Uterus (tissue), 4 donors: ENCODE results near the gene RBMS3. TPM values are rescaled to one million over a fixed set of nuclear protein-coding genes. Genes with fewer than 3 reads are reported as not detected.

ENCODE experiments used
- DNase-seq, 2 donors: peaks; one replicate each; pipeline ENCODE4 v3.0.0-alpha.2; 2019 to 2020
- H3K27ac ChIP-seq, 2 donors: fragments of 200-600 bp; sonication (generic); 1 replicate in 1 of 2; 2 replicates in 1 of 2; pipeline ENCODE4 v1.5.1; 2016 to 2018
- H3K27me3 ChIP-seq, 2 donors: fragments of 200-600 bp; sonication (generic); one replicate each; pipeline ENCODE4 v1.5.1; 2018 to 2019; ENCODE audit warnings: control low read depth in 1 of 2
- H3K36me3 ChIP-seq, 2 donors: fragments of 200-600 bp; sonication (generic); one replicate each; pipeline ENCODE4 v1.5.1; 2019; ENCODE audit warnings: control low read depth in 1 of 2
- H3K4me1 ChIP-seq, 2 donors: fragments of 200-600 bp; sonication (generic); one replicate each; pipeline ENCODE4 v1.5.1; 2018 to 2019; ENCODE audit warnings: control low read depth in 1 of 2
- H3K4me3 ChIP-seq, 2 donors: fragments of 200-600 bp; sonication (generic); 1 replicate in 1 of 2; 2 replicates in 1 of 2; pipeline ENCODE4 v1.5.1; 2018 to 2019; ENCODE audit warnings: mild to moderate bottlenecking in 1 of 2
- H3K9me3 ChIP-seq, 2 donors: fragments of 200-600 bp; sonication (generic); one replicate each; pipeline ENCODE4 v1.5.1; 2019; ENCODE audit warnings: control low read depth in 1 of 2
- CTCF ChIP-seq, 4 experiments: fragments of 200-600 bp in 2 of 4; fragments of 450-650 bp in 2 of 4; sonication (generic) in 2 of 4; IDR thresholded peaks; one replicate each; pipeline ENCODE4 v1.5.1; 2016 to 2019; ENCODE audit warnings: antibody characterized with exemption in 4 of 4, mild to moderate bottlenecking in 2 of 4, moderate library complexity in 1 of 4
- POLR2A ChIP-seq, 2 donors: fragments of 450-650 bp; IDR thresholded peaks; one replicate each; pipeline ENCODE4 v1.6.1; 2016; ENCODE audit warnings: antibody characterized with exemption in 2 of 2, mild to moderate bottlenecking in 1 of 2, moderate library complexity in 1 of 2
- intact Hi-C: fragments of 100-400 bp; cut with DNase I; formaldehyde crosslinking; loops from one replicate; pipeline ENCODE4 v1.15.1; 2023; ENCODE audit warnings: low total_unique reads
- total RNA-seq, 4 donors: library from RNA; depleted of rRNA in 3 of 4; stranded (reverse); fragments of >200 nt in 3 of 4; gene quantifications; one replicate each; pipeline versions ENCODE4 v1.1.0 to v1.2.4, GENCODE V29; 2014 to 2023
- donor health status: DM: yes; HTN: yes; CAD: no.

The RBMS3 gene
- total RNA-seq, 4 donors from 2014 or later, result 45.9 to 113 (median 75.4) TPM

GRCh38 chr3:29265509-29266072, 15.3 kb upstream of the RBMS3 start:
- no peak for TF ChIP-seq POLR2A (IDR thresholded peaks at IDR 0.05)
- no peak for TF ChIP-seq CTCF (IDR thresholded peaks at IDR 0.05)
- Histone ChIP-seq H3K4me1 (no peaks in the 10 kb centered on the region), H3K36me3 (no peaks in the 10 kb centered on the region), H3K27ac (no peak overlapping the region), H3K27me3 (no peaks in the 10 kb centered on the region), H3K9me3 (no peaks in the 10 kb centered on the region), H3K4me3 (no peak overlapping the region)
- intact Hi-C loops, result no loop called here
- no peak for DNase-seq

GRCh38 chr3:29267226-29267625, 13.6 kb upstream of the RBMS3 start:
- DNase-seq, result no peak
- Histone ChIP-seq H3K27ac (no peak overlapping the region), H3K4me3 (no peak overlapping the region), H3K9me3 (no peaks in the 10 kb centered on the region), H3K27me3 (no peaks in the 10 kb centered on the region), H3K4me1 (no peaks in the 10 kb centered on the region), H3K36me3 (no peaks in the 10 kb centered on the region)
- intact Hi-C loops, result no loop called here
- no peak for TF ChIP-seq CTCF (IDR thresholded peaks at IDR 0.05)
- TF ChIP-seq POLR2A (IDR thresholded peaks at IDR 0.05), result no peak

- Histone ChIP-seq H3K36me3 (no peaks in the 10 kb centered on the region), H3K27me3 (no peaks in the 10 kb centered on the region), H3K4me3 (no peak overlapping the region), H3K9me3 (no peaks in the 10 kb centered on the region), H3K27ac (no peak overlapping the region), H3K4me1 (no peaks in the 10 kb centered on the region)
- intact Hi-C loops, result no loop called here
- TF ChIP-seq POLR2A (IDR thresholded peaks at IDR 0.05), result no peak
- no peak for TF ChIP-seq CTCF (IDR thresholded peaks at IDR 0.05)
- DNase-seq, result no peak
These were observed 12.2 kb upstream of the RBMS3 start for GRCh38 chr3:29268651-29269050.

- H3K9me3 ChIP-seq, result no peaks in the 10 kb centered on the region
- intact Hi-C loops, result no loop called here
- TF ChIP-seq CTCF (IDR thresholded peaks at IDR 0.05) (no peak), POLR2A (IDR thresholded peaks at IDR 0.05) (no peak)
These were observed 10.1 kb upstream of the RBMS3 start for GRCh38 chr3:29270752-29271151.

GRCh38 chr3:29271475-29271874, 9.4 kb upstream of the RBMS3 start:
- no peaks in the 10 kb centered on the region for H3K9me3 ChIP-seq
- no peak overlapping the region for H3K27ac ChIP-seq
- intact Hi-C loops, result no loop called here
- H3K36me3 ChIP-seq, result no peaks in the 10 kb centered on the region
- H3K4me3 ChIP-seq, result no peak overlapping the region
- H3K4me1 ChIP-seq, result no peaks in the 10 kb centered on the region
- H3K27me3 ChIP-seq, result no peaks in the 10 kb centered on the region
- TF ChIP-seq POLR2A (IDR thresholded peaks at IDR 0.05) (no peak), CTCF (IDR thresholded peaks at IDR 0.05) (no peak)
- no peak for DNase-seq

More at GRCh38 chr3:29270752-29271151, 10.1 kb upstream of the RBMS3 start:
- no peak for DNase-seq
- Histone ChIP-seq H3K36me3 (no peaks in the 10 kb centered on the region), H3K4me1 (no peaks in the 10 kb centered on the region), H3K27ac (no peak overlapping the region), H3K4me3 (no peak overlapping the region), H3K27me3 (no peaks in the 10 kb centered on the region)
